Measurements from ENCODE around the gene IFNLR1.
"Not testable (repeated sequence)": the region's sequence is repeated elsewhere in the genome, so short reads cannot be mapped to it uniquely, and the experiment has no call there.

The IFNLR1 gene

DNA sequence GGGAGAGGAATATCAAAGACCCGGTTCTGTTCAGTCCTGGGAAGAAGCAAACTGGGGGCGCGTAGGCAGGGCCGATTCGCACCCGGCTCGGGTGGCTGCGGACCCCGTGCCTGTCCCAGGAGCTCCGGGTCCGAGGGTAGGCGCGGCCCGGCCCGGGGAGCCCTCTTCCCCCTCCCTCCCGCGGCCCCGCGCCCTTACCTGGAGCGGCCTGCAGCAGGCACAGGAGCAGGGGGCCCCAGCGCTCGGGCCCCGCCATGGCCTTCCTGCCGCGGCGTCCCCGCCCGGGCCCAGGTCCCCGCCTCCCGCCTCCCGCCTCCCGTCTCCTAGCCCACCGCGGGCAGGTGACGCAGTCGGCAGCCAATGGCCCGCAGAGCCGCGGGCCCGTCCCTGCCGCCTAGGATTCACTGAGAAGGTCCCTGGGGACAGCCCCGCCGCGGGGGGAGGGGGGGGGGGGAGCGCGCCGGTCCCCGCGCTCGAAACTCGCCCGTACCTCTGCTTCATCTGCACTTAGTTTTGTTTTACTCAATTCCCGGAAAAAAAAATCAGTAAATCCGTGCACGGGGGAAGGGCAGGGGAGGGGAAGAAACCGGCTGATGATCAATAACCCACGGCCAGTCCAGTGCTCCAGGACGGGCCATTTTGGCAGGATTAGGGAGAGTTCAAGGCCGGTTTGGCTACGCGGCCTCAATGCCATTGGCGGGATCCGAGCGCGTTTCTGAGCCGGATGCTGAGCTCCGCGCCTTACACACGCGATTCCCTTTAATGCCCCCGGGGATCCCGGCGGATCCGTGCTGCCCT is at the start of gene IFNLR1:
Gene IFNLR1 (minus strand): TSS at position 297 of the 798 bp plus-strand sequence. CDS start 41 bp downstream, at position 256.
- DNase-seq: peak; percentile 73 to 83

GRCh38 chr1:24235921-24236788 is 49.1 kb upstream of the IFNLR1 start:
- no peak for DNase-seq

DNA sequence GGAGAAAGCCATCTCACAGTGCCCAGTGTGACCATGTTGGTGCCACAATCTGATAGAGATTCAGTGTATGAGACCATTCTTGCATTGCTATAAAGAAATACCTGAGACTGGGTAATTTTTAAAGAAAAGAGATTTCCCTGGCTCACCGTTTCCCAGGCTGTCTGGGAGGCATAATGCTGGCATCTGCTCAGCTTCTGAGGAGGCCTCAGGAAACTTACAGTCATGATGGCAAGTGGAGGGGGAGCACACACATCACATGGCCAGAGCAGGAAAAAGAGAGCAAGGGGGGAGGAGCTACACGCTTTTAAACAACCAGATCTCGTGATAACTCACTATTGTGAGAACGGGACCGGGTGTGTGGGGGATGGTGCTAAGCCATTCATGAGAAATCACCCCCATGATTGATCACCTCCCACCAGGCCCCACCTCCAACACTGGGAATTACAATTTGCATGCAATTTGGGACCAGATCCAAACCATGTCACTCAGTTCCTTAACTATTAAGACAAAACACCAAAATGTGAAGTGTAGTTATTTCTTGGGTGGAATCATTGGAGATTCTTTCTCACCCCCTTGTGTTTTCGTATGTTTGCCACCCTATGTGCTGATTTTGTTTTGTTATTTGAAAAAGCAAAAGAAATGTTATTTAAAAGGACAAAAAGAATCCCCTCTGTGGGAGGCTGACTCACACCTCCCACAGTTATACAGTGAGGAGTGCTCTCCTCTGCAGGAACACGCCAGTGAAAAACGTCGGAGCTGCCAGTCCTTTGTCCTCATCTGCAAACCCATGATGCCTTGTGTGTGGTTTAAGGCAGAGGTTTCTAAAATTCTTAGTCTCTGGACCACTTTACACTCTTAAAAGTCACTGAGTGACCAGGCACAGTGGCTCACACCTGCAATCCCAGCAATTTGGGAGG is 46.9 kb upstream of the IFNLR1 start:
- DNase-seq: no peak

DNA sequence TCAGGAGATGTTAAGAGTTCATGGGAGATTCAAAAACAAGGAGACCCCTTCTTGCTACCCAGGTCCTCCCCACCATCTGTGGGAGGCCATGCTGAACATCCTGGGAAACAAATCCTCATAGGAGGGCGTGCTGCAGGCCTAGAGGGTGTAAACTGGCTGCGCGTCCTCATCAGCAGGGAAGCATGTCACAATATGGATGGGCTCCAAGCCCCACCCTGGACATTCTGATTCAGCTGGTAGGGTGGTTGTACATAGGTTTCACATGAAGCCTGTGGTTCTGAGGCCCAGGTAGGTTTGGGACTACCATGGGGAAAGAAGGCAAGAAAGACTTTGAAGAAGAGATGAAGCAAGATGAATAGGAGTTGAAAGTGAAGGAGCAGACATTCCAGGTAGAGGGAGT is 44.6 kb upstream of the IFNLR1 start:
- DNase-seq: no peak

DNA sequence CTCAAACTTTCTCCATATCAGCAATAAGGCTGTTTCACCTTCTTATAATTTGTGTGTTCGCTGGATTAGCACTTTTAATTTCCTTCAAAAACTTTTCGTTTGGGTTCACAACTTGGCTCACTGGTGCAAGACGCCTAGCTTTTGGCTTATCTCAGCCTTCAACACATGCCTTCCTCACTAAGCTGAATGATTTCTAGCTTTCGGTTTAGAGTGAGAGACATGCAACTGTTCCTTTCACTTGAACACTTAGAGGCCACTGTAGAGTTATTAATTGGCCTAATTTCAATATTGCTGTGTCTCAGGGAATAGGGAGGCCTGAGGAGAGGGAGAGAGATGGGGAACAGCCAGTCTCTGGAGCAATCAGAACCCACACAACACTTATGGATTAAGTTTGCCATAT is 41.2 kb upstream of the IFNLR1 start:
- no peak for DNase-seq

DNA sequence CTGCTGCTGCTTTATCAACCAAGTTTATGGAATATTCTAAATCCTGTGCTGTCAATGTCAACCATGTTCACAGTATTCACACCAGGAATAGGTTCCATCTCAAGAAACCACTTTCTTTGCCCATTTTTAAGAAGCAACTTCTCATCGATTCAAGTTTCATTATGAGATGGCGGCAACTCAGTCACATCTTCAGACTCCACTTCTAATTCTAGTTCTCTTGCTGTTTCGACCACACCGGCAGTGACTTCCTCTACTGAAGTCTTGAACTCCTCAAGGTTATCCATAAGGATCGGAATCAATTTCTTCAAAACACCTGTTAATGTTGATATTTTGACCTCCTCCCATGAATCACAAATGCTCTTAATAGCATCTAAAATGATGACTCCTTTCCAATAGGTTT is 39.7 kb upstream of the IFNLR1 start:
- no peak for DNase-seq

DNA sequence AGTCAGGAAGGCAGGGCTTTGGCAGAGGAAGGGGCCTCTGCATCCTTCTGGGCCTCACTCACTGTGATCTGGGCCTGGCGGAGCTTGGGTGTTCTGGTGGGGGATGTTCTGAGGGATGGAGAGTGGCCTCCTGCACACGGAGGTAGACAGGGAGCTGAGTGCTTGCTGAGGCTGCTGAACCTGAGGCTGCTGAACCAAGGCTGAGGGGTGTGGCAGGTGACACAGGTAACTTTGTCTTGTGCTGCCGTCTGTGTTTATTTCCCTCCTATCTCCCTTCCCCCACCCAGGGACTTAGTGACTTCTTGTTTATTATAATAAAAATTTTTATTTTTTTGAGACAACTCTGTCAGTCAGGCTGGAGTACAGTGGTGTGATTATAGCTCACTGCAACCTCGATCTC is 37.7 kb upstream of the IFNLR1 start:
- no peak for DNase-seq

DNA sequence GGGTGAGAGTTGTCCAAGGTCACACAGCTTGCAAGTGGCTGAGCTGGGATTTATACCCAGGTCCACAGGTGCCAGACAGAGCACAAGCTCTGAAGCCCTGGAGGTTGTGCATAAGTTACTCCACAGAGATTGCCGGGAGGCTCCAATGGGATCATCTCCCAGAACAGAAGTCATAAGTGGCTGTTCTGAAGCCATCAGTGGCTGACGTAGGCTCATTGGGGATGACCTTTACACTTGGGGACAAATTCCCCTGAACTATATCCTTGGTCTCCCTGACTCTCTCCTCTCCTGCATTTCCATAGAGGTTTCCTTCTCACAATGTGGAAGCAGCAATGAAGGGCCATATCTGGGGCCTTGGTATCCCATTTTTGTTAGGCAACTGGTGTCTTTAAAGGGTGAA is 37.0 kb upstream of the IFNLR1 start:
- DNase-seq: no peak

- no peak for DNase-seq
These were observed 35.7 kb upstream of the IFNLR1 start for GRCh38 chr1:24222793-24223192.

GRCh38 chr1:24222008-24222605 is 35.0 kb upstream of the IFNLR1 start:
- DNase-seq: no peak

DNA sequence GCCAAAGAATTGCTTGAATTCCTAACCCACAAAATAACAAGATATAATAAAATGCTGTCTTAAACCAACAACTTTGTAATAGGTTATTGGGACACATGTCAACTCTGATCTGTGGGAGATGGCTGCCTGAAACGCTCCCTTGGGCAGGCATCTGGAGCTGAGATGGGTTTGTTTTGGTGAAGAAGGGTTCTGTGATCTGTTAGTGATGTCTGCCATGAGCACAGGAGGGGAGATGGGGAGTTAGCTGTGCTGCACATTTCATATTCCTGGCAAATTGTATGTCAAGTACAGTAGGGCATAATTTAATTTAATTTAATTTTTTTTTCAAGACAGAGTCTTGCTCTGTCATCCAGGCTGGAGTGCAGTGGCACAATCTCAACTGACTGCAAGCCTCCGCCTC is 34.2 kb upstream of the IFNLR1 start:
- DNase-seq: no peak

DNA sequence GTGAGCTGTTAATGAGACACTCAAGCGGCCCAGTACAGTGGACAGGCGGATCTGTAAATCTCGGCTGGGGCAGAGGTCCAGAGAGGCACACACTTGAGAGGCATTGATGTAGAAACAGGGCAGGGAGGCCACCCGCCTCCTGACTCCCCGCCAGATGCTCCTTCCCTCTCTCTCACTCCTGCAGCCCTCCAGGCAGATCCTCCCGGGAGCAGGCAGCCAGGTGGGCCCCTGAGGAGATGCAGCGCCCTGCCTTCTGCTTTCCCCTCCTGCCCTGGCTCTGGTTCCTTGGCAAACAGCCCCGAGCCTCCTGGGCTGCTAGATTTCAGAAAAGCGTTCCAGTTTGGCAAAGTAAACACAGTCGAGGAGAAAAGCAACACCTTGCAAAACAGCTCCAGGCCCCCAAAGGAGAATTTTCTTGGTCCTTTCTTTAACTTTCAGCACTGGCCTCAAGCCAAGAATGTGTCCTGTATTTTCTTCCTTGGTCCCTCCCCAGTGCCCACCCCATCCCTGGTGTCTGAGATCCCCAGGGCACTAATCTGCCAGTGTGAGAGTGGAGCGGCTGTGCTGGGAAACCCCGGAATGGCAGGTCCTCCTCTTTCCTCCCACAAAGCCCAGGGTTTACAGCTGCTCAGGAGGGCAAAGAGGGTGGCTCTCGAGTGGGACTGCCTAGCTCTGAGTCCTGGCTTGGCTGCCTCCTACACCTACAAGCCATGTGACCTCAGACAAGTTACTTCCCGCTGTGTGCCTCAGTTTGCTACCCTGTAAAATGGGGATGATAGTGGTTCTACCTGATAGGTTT is 29.4 kb upstream of the IFNLR1 start:
- DNase-seq: no peak

DNA sequence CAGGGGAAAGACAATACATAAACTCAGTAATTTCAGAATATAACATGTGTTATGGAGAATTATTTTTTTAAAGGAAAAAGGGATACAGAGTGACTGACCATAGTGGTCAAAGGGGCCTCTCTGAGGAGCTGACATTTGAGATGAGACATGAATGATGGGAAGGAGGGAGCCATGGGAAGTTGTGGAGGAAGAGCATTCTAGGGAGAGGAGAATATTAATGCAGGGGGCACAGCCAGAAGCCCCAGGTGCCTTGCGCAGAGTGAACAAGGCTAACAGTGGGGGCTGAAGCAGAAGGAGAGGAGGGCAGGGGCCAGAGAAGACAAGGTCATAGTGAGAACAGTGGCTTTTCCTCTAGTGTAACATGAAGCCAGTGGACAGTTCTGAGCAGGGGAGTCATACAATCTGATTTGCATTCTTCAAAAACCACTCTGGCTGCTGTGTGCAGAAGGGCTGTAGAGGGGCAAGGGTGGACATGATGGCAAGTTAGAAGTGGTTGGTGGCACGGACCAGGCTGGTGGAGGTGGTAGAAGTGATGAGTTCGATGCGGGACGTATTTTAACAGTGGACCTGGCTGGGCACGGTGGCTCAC is 28.2 kb upstream of the IFNLR1 start:
- DNase-seq: no peak

DNA sequence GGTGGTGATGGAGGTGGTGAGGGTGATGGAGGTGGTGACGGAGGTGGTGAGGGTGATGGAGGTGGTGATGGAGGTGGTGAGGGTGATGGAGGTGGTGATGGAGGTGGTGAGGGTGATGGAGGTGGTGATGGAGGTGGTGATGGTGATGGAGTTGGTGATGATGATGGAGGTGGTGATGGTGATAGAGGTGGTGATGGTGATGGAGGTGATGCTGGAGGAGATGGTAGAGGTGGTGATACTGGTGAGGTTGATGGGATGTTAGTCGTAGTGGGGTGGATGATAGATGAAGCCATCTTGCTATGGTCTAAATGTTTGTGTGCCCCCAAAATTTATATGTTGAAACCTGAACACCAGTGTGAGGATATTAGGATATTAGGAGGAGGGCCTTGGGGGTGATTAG is 25.3 kb upstream of the IFNLR1 start:
- no peak for DNase-seq

GRCh38 chr1:24210195-24210627 is 23.1 kb upstream of the IFNLR1 start:
- DNase-seq: no peak

DNA sequence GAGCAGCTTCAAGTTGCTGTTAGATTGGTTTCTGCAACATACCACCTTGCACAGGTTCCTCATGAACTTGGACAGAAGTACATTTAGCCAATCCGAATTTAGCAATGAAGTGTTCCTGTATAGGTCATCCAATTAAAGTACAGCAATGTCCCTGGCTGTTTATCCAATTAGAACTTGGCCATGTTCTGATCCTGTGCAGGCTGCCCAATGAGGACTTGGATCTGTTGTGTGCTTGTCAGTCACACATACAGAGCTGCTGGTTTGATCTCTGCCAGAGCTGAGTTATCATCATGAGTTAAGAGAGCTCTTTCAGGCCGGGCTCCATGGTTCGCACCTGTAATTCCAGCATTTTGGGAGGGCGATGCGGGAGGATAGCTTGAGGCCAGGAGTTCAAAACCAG is 22.0 kb upstream of the IFNLR1 start:
- DNase-seq: no peak

- DNase-seq: no peak
These were observed 20.6 kb upstream of the IFNLR1 start for GRCh38 chr1:24207709-24208108.

DNA sequence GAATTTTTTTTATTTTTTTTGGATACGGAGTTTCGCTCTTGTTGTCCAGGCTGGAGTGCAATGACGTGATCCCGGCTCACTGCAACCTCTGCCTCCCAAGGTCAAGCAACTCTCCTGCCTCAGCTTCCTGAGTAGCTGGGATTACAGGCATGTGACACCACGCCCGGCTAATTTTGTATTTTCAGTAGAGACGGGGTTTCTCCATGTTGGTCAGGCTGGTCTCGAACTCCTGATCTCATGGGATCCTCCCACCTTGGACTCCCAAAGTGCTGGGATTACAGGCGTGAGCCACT is 20.3 kb upstream of the IFNLR1 start:
- DNase-seq: not testable (repeated sequence)

DNA sequence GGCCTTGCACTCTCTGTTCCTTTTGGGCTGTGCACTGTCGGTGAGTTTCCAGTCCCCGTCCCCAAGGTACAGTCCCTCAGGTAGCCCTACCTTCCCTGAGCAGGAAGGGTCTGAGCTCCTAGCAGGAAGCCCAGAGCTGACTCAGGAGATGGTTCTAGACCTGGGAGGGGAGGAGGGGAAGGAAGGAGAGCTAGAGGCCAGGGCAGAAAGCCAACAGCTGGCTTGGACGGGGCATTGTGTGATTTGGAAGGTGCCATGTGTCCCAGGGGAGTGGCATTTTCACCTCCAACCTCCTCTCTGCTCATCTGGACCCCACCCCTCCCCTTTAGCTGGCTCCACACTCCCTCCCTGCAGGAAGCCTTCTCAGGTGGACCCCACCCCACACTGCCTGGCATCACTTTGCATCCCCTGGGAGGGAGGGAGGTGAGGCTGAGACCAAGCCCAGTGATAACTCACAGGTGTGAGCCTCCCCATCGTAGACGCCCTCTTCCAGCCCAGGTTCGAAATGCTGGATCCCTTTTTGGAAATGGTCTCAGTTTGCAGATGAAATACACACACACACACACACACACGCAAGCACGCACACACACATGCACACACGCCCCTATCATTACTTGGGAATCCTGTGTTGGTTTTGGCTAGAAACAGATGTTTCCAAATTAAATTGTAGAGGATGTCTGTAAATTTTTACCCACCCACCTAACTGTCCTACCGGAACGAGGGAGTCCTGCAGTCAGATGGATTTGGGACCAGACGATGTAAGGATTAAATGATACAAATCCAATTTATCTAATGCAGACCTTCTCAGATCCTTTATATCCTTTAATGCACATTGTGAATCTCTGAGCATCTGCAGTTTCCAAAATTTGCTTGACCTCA is 19.7 kb upstream of the IFNLR1 start:
- no peak for DNase-seq

GRCh38 chr1:24206083-24206464 is 19.0 kb upstream of the IFNLR1 start:
- no peak for DNase-seq

Measured in NCI-H1930 (cell line).